ENCODE results near the gene SLIT3.

SLIT3 gene

DNA sequence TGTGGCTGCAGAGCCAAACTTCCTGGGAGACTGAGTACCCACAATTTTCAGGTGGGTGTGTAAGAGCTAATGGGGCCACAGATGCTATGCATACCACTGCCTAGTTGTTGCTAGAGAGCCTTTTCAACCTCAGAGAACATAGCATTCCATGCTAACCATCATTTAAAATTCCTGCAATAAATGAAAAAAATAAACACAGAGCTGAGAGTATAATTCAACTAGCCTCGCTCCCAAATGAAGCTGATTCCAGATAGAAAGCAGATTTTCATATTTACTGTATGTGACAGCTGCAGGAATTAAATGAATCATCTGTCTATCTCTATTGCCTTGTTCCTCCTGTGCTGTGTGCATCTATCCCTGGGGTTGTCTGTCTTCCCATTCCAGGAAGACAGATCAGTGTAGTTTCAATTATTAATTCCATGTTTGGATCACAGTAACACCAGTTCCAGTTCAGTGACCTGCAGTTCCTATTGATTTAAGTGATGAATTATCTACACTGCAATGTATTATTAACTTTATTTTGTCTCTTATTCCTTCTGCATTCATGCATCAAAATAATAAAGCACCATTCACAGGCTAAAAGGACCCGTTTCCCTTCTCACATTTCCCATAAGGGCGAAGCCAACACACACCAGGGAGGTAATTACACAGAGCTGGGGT is 324.5 kb downstream of the SLIT3 start:
- TF ChIP-seq, protein P1, sequence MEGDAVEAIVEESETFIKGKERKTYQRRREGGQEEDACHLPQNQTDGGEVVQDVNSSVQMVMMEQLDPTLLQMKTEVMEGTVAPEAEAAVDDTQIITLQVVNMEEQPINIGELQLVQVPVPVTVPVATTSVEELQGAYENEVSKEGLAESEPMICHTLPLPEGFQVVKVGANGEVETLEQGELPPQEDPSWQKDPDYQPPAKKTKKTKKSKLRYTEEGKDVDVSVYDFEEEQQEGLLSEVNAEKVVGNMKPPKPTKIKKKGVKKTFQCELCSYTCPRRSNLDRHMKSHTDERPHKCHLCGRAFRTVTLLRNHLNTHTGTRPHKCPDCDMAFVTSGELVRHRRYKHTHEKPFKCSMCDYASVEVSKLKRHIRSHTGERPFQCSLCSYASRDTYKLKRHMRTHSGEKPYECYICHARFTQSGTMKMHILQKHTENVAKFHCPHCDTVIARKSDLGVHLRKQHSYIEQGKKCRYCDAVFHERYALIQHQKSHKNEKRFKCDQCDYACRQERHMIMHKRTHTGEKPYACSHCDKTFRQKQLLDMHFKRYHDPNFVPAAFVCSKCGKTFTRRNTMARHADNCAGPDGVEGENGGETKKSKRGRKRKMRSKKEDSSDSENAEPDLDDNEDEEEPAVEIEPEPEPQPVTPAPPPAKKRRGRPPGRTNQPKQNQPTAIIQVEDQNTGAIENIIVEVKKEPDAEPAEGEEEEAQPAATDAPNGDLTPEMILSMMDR (IDR thresholded peaks at IDR 0.05; ENCODE audit: insufficient read depth, low read depth, low read length, missing control alignments), result no peak
- no peak overlapping the region for H3K4me3 ChIP-seq (ENCODE audit: low read depth, low read length)
- no peak for DNase-seq (ENCODE audit: low read depth)

DNA sequence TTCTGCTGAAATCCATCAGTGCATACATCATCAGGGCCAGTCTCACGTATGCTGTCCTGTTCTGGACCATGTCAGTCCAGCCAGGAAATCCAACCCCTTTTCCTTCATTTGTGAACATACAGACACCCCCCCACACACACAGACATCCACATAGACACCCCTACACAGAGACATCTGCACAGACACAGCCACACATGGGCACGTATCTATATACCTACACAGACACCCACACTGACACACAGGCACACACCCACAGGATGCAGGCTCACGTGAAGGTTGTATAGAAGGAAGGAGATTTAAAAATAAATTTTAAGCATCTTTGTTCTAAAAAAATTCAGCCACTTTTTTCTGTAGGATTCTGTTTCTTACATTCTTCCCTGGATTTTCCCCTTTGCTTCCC is 325.6 kb downstream of the SLIT3 start:
- TF ChIP-seq, protein P1 (IDR thresholded peaks at IDR 0.05; ENCODE audit: insufficient read depth, low read depth, low read length, missing control alignments), result no peak
- H3K4me3 ChIP-seq (ENCODE audit: low read depth, low read length), result no peak overlapping the region
- DNase-seq (ENCODE audit: low read depth), result no peak

DNA sequence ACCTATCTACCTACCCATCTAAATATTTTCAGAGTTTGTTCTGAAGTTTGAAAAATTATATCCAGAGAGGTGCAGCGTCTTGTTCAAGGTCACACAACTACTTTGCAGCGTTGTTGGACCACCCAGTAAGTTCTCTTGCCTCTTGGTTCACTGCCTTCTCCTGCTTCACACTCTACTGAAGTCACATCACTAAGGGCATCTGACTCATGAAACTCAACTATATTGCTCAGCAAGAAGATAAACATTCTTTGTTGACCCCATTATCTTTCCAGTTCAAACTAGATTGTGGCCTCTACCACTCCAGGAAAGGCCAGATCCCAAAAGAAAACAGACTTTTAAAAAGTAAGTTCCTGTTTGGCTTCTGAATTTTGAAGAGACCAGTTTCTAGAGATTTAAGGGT is 326.9 kb downstream of the SLIT3 start:
- H3K4me3 ChIP-seq (ENCODE audit: low read depth, low read length), result no peak overlapping the region
- TF ChIP-seq, protein P1 (IDR thresholded peaks at IDR 0.05; ENCODE audit: insufficient read depth, low read depth, low read length, missing control alignments), result no peak
- no peak for DNase-seq (ENCODE audit: low read depth)

DNA sequence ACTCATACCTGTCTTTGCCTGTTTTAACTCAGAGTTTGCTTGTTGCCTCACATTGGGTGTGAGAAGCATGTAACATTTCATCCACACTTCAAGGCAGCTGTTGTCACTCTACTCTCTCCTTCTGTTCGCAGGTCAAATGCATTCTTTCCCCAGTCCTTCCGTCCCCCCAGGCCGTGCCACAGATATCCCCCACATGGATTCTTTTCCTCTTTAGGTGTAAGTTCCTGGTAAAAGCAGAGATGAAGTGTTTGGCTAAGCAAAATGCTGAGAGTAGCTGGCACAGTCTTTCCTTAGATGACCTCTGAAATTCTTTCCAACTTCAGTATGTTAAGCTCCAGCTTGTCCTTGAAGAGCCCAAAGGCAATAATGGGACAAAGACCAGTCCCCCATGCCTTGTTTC is 328.2 kb downstream of the SLIT3 start:
- TF ChIP-seq, protein P1 (IDR thresholded peaks at IDR 0.05; ENCODE audit: insufficient read depth, low read depth, low read length, missing control alignments), result no peak
- H3K4me3 ChIP-seq (ENCODE audit: low read depth, low read length), result no peak overlapping the region
- DNase-seq (ENCODE audit: low read depth), result no peak

DNA sequence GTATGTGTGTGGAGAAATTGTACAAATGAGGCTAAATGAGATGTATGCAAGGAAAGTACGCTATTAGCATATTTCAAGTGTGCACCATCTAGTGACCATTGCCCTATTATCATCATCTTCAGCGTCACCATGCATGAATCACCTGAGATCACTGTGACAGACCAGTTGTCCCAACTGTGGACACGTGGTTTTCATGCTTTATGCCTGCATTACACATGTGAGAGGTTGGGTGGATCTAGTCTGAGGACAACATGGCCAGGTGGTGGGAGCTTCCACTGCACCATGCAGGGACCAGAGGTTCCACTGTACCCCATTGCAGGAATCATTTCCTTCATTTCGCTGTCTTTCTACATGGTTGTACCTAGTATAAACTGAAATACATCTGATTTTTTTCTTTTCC is 329.8 kb downstream of the SLIT3 start:
- no peak for DNase-seq (ENCODE audit: low read depth)
- TF ChIP-seq, protein P1 (IDR thresholded peaks at IDR 0.05; ENCODE audit: insufficient read depth, low read depth, low read length, missing control alignments), result no peak
- no peak overlapping the region for H3K4me3 ChIP-seq (ENCODE audit: low read depth, low read length)

DNA sequence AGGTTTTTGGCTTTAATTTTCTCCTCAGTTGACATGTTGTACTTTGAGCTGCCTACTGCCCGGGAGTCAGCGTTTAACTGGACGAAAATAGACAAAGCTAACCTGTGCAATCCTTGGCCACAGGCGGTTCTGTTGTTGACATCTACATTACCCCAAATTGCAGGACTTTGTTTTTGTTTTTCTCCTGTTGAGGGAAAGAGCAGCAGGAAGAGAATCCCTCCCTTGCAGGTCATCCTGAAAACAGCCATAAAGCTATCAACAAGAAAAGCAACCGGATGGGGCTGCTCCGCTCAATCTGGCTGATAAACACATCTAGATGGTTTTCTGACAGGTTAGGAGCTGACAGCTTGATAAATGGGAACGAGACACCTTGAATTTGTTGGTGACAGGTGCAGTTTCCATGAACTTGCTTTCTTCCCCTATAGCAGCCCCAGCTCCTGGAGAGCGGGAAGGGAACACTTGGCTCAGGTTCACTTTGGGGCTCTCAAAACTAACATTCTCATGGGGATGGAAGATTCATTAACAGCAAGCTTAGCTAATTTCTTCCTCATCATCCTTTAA is 331.5 kb downstream of the SLIT3 start:
- TF ChIP-seq, protein P1 (IDR thresholded peaks at IDR 0.05; ENCODE audit: insufficient read depth, low read depth, low read length, missing control alignments), result no peak

More for the DNA sequence above, 331.5 kb downstream of the SLIT3 start:
- H3K4me3 ChIP-seq (ENCODE audit: low read depth, low read length), result no peak overlapping the region
- no peak for DNase-seq (ENCODE audit: low read depth)

Data from GM12865 (cell line).